Endothelial cell of umbilical vein (primary cell): ENCODE results near the gene RAB44. TPM values are rescaled to one million over a fixed set of nuclear protein-coding genes. Genes with fewer than 3 reads are reported as not detected.

ENCODE experiments used
- BruUV-seq: library from RNA; stranded (reverse); fragments of 400-500 nt; replicated peaks from 2 replicates; lab custom pipeline; 2021; lab: Mats Ljungman, UMichigan
- CTCF ChIA-PET: fragments of 300-600, 350-600 bp; sonication (Branson Sonifier 250); formaldehyde crosslinking; loops from one replicate; lab custom pipeline; 2021; ENCODE audit warnings: antibody characterized with exemption, inconsistent platforms; lab: Charles Lee
- POLR2A ChIA-PET: fragments of 300-600, 350-600 bp; sonication (Branson Sonifier 250); formaldehyde crosslinking; loops from one replicate; lab custom pipeline; 2021; ENCODE audit warnings: antibody characterized with exemption, inconsistent platforms; lab: Charles Lee
- DNase-seq: peaks from one replicate; pipeline ENCODE4 v3.0.0-alpha.2; 2011; ENCODE audit warnings: low read depth, low spot score
- FAIRE-seq: peaks from 2 replicates; lab custom pipeline; 2011; peaks lifted over from hg19 to GRCh38; lab: Jason Lieb, UNC
- H2AFZ ChIP-seq: 2 replicates; pipeline ENCODE4 v1.6.0; 2012; ENCODE audit warnings: low read depth, low read length, control low read depth, inconsistent platforms
- H3K27ac ChIP-seq: 2 replicates; pipeline ENCODE4 v1.5.1; 2011; ENCODE audit warnings: low read depth, mild to moderate bottlenecking, control low read depth, low read length, moderate library complexity; ENCODE audit not compliant: insufficient read depth
- H3K27me3 ChIP-seq, 2 experiments: 2 replicates each; pipeline versions ENCODE4 v1.6.0 to v1.6.1; 2011; ENCODE audit warnings: low read length in 2 of 2, mixed read lengths in 1 of 2; ENCODE audit not compliant: control insufficient read depth in 2 of 2, insufficient read depth in 2 of 2
- H3K36me3 ChIP-seq, 2 experiments: 2 replicates in 1 of 2; 3 replicates in 1 of 2; pipeline ENCODE4 v1.5.1; 2011; ENCODE audit warnings: low read length in 2 of 2, mild to moderate bottlenecking in 1 of 2, moderate library complexity in 1 of 2; ENCODE audit not compliant: control insufficient read depth in 2 of 2, insufficient read depth in 2 of 2; ENCODE audit errors: extremely low read depth in 1 of 2
- H3K4me1 ChIP-seq: 3 replicates; pipeline ENCODE4 v1.5.1; 2011; ENCODE audit warnings: mild to moderate bottlenecking, low read length; ENCODE audit not compliant: control insufficient read depth, insufficient read depth; ENCODE audit errors: extremely low read depth
- H3K4me2 ChIP-seq: 2 replicates; pipeline ENCODE4 v1.6.1; 2011; ENCODE audit warnings: low read length, control low read depth, mixed read lengths; ENCODE audit not compliant: insufficient read depth
- H3K4me3 ChIP-seq, 3 experiments: fragments of 200-600 bp in 1 of 3; sonication (generic), shearing (Covaris generic) in 1 of 3; replicated peaks in 1 of 3; 2 replicates each; pipeline ENCODE4 v1.5.1; 2011 to 2016; ENCODE audit warnings: control low read depth in 3 of 3, low read length in 3 of 3, mild to moderate bottlenecking in 2 of 3, inconsistent platforms in 1 of 3, low read depth in 1 of 3, moderate library complexity in 1 of 3; ENCODE audit not compliant: insufficient read depth in 1 of 3
- H3K79me2 ChIP-seq: 2 replicates; pipeline ENCODE4 v1.6.0; 2012; ENCODE audit warnings: low read length, inconsistent platforms; ENCODE audit not compliant: control insufficient read depth, insufficient read depth
- H3K9ac ChIP-seq: replicated peaks from 2 replicates; pipeline ENCODE3; 2011; ENCODE audit warnings: low read length, control low read depth; ENCODE audit not compliant: insufficient read depth; ENCODE audit errors: extremely low read depth
- H3K9me1 ChIP-seq: replicated peaks from 3 replicates; pipeline ENCODE4 v1.6.0; 2011; ENCODE audit warnings: mild to moderate bottlenecking, low read length; ENCODE audit not compliant: control insufficient read depth, insufficient read depth; ENCODE audit errors: extremely low read depth
- H3K9me3 ChIP-seq: replicated peaks from 2 replicates; pipeline ENCODE4 v1.5.1; 2012; ENCODE audit warnings: low read length, inconsistent platforms; ENCODE audit not compliant: control insufficient read depth, insufficient read depth
- H4K20me1 ChIP-seq: replicated peaks from 2 replicates; pipeline ENCODE3; 2011; ENCODE audit warnings: mild to moderate bottlenecking, low read length; ENCODE audit not compliant: control insufficient read depth, insufficient read depth; ENCODE audit errors: extremely low read depth
- EZH2 ChIP-seq: IDR thresholded peaks from 2 replicates; pipeline ENCODE4 v1.6.1; 2012; ENCODE audit warnings: borderline replicate concordance, low read depth, mild to moderate bottlenecking, moderate library complexity, low read length, inconsistent platforms; ENCODE audit not compliant: severe bottlenecking
- FOS ChIP-seq: IDR thresholded peaks from 2 replicates; pipeline ENCODE4 v1.6.1; 2011; ENCODE audit warnings: mild to moderate bottlenecking, low read length, moderate library complexity, borderline replicate concordance; ENCODE audit not compliant: insufficient read depth
- GATA2 ChIP-seq: IDR thresholded peaks from 2 replicates; pipeline ENCODE4 v1.7.0; 2011; ENCODE audit warnings: low read depth, mild to moderate bottlenecking, moderate library complexity, mixed read lengths, low read length; ENCODE audit not compliant: insufficient read length, insufficient read depth
- JUN ChIP-seq: IDR thresholded peaks from 2 replicates; pipeline ENCODE4 v1.6.1; 2011; ENCODE audit warnings: borderline replicate concordance, low read depth; ENCODE audit not compliant: insufficient read length, insufficient read depth
- MYC ChIP-seq: IDR thresholded peaks from one replicate; pipeline ENCODE4 v1.6.1; 2011; ENCODE audit warnings: mild to moderate bottlenecking, low read depth, low read length
- POLR2A ChIP-seq: IDR thresholded peaks from 2 replicates; pipeline ENCODE4 v1.6.1; 2012; ENCODE audit warnings: low read depth, mild to moderate bottlenecking, control low read depth, low read length
- POLR2AphosphoS5 ChIP-seq: IDR thresholded peaks from 2 replicates; pipeline ENCODE4 v1.6.1; 2012; ENCODE audit warnings: low read depth, mild to moderate bottlenecking, control low read depth, low read length, moderate library complexity; ENCODE audit not compliant: insufficient read depth
- dilution Hi-C: fragments of 300-500 bp; cut with MboI; formaldehyde crosslinking; loops from one replicate; pipeline ENCODE4 v1.15.0; 2019; ENCODE audit warnings: low sequenced_read_pairs; ENCODE audit not compliant: extremely low pct_ligation_motif_present
- intact Hi-C: fragments of 100-400 bp; cut with micrococcal nuclease; formaldehyde crosslinking; loops from one replicate; pipeline ENCODE4 v1.10.0; 2022
- polyA plus RNA-seq, 4 experiments: library from polyadenylated mRNA; depleted of rRNA in 3 of 4; stranded (reverse) in 3 of 4; unstranded in 1 of 4; fragments of >200 nt; gene quantifications; 2 replicates each; pipeline versions ENCODE4 v1.2.1 to v1.2.3, GENCODE V29; 2011 to 2012; ENCODE audit warnings: missing spikeins in 1 of 4
- total RNA-seq: library from RNA; stranded (reverse); gene quantifications from 2 replicates; pipeline ENCODE4 v1.2.3, GENCODE V29; 2021
- TF ChIP-seq, protein P1 (sequence below): IDR thresholded peaks from 2 replicates; pipeline ENCODE4 v1.6.1; 2011; ENCODE audit not compliant: insufficient read depth, insufficient read length
- TF ChIP-seq, protein P2 (sequence below), 2 donors: IDR thresholded peaks; 1 replicate in 1 of 2; 2 replicates in 1 of 2; pipeline ENCODE4 v1.5.1; 2011; ENCODE audit warnings: low read length in 2 of 2, mild to moderate bottlenecking in 2 of 2, moderate library complexity in 2 of 2, control low read depth in 1 of 2, inconsistent platforms in 1 of 2, low read depth in 1 of 2; ENCODE audit not compliant: insufficient read depth in 1 of 2; ENCODE audit errors: extremely low read depth in 1 of 2

The RAB44 gene
- total and polyA plus RNA-seq, 2 donors (not counting 3 experiments of a cell fraction or from before 2014, with no cell fraction given) = 0.03 to 0.11 TPM

DNA sequence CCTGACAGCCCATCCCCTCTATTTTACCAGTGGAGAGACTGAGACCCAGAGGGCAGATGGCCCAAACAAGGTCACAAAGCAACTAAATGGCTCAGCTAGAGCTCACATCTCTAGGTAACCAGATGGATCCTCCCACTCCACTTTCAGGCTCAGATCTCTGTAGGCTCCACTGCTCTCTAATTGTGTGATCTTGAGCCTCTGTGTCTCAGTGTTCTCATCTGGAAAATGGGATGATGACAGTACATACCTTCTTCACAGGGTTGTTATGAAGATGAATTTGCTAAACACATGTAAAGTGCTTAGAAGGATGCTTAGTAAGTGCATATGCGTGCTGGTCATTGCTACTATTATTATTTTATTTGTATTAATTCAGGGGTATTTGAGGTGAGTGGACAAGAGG is 40.5 kb downstream of the RAB44 start:
- dilution Hi-C loops (no loop called here), intact Hi-C loops (no loop called here)
- no peaks in the 10 kb centered on the region for H3K9me1 ChIP-seq
- H3K79me2 ChIP-seq = no peaks in the 10 kb centered on the region
- H3K27ac ChIP-seq = no peak overlapping the region
- H4K20me1 ChIP-seq = no peaks in the 10 kb centered on the region
- H3K9ac ChIP-seq = no peak overlapping the region
- H3K4me2 ChIP-seq = no peak overlapping the region
- no TSS peak for BruUV-seq
- no peaks in the 10 kb centered on the region for H3K9me3 ChIP-seq
- no peak overlapping the region for H2AFZ ChIP-seq
- ChIA-PET POLR2A (no interaction called here), CTCF (no interaction called here)
- H3K4me1 ChIP-seq = peaks cover 42% of the 10 kb centered on the region
- no peak for TF ChIP-seq JUN
- TF ChIP-seq MYC = no peak
- no peak for TF ChIP-seq FOS
- no peak for TF ChIP-seq POLR2A
- no peaks in the 10 kb centered on the region for H3K27me3 ChIP-seq
- no peak for DNase-seq
- H3K4me3 ChIP-seq = no peak overlapping the region
- FAIRE-seq = no peak
- no peaks in the 10 kb centered on the region for H3K36me3 ChIP-seq

DNA sequence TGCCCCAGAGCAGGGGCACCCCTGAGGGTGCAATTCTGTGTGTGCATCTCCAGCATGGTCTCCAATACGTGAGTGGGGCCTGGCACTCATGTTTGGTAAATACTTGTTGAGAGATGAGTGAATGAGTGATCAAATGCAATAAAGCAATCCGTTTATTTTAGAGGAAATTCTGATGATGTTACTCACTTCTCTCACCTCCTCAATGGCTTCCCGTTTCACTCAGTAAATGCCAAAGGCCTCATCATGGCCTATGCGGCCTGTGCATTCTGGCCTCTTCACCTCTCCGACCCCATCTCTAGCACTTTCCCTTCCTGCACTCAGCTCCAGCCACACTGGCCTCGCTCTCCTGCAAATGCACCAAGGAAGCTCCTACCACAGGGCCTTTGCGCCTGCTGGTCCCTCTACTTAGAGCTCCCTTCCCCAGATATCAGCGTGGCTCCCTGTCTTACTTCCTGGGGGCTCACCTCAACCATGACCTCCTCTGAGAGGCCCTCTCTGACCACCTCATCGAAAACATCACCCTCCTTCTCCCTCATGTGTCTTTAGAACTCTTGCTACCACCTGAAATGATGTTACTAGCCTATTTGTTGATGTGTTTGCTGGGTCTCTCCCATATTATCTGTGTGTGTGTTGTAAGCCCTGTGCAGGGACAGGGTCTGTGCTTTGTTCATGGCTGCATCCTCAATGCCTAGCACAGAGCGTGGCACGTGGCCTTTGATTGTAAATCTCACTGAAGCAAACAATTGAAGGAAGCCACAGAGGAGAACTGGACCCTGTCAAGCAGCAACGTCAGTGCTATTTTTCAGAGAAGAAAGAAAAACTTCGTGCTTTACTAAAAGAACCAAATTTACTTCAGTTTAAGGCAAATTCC is 42.6 kb downstream of the RAB44 start:
- peak; percentile 97 for FAIRE-seq

More for the DNA sequence above, 42.6 kb downstream of the RAB44 start:
- H3K4me1 ChIP-seq = peaks cover 37% of the 10 kb centered on the region
- ChIA-PET POLR2A (interaction anchor here (1.1 kb wide), 1 partner anchor 15 kb away, joined by 3 read pairs; no protein-coding TSS in a partner anchor), CTCF (interaction anchor here (1.0 to 1.4 kb wide), 4 partner anchors 10 to 19 kb away, joined by 3 to 6 read pairs (median 4); no protein-coding TSS in a partner anchor)
- no TSS peak for BruUV-seq
- H3K27ac ChIP-seq = peak overlapping the region; percentile 54
- DNase-seq = peak; percentile 88
- peak overlapping the region; percentile 48 for H3K9ac ChIP-seq
- H3K9me3 ChIP-seq = no peaks in the 10 kb centered on the region
- H3K4me2 ChIP-seq = no peak overlapping the region
- no peaks in the 10 kb centered on the region for H4K20me1 ChIP-seq
- H3K36me3 ChIP-seq = no peaks in the 10 kb centered on the region
- no peaks in the 10 kb centered on the region for H3K9me1 ChIP-seq
- peak; percentile 83 for TF ChIP-seq FOS
- TF ChIP-seq JUN = peak; percentile 77
- peak; percentile 58 for TF ChIP-seq POLR2A
- no peak for TF ChIP-seq EZH2
- peak; percentile 69 for TF ChIP-seq GATA2
- no peak for TF ChIP-seq MYC
- TF ChIP-seq, protein P1, sequence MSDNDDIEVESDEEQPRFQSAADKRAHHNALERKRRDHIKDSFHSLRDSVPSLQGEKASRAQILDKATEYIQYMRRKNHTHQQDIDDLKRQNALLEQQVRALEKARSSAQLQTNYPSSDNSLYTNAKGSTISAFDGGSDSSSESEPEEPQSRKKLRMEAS = peak; percentile 90
- TF ChIP-seq POLR2AphosphoS5 = peak; percentile 79
- TF ChIP-seq, protein P2, sequence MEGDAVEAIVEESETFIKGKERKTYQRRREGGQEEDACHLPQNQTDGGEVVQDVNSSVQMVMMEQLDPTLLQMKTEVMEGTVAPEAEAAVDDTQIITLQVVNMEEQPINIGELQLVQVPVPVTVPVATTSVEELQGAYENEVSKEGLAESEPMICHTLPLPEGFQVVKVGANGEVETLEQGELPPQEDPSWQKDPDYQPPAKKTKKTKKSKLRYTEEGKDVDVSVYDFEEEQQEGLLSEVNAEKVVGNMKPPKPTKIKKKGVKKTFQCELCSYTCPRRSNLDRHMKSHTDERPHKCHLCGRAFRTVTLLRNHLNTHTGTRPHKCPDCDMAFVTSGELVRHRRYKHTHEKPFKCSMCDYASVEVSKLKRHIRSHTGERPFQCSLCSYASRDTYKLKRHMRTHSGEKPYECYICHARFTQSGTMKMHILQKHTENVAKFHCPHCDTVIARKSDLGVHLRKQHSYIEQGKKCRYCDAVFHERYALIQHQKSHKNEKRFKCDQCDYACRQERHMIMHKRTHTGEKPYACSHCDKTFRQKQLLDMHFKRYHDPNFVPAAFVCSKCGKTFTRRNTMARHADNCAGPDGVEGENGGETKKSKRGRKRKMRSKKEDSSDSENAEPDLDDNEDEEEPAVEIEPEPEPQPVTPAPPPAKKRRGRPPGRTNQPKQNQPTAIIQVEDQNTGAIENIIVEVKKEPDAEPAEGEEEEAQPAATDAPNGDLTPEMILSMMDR (IDR thresholded peaks at IDR 0.05; ENCODE audit: extremely low read depth in 1 of 2, insufficient read depth in 1 of 2, low read depth in 1 of 2, low read length in 2 of 2) = no peak
- H3K27me3 ChIP-seq = no peaks in the 10 kb centered on the region
- dilution Hi-C loops (no loop called here), intact Hi-C loops (loop anchor here (1.0 kb wide), 1 partner anchor 12 kb away; no protein-coding TSS in a partner anchor)
- no peak overlapping the region for H3K4me3 ChIP-seq
- H2AFZ ChIP-seq = no peak overlapping the region
- H3K79me2 ChIP-seq = no peaks in the 10 kb centered on the region
